Panc1 (cell line): ENCODE data around the gene ADAT2. TPM values are rescaled to one million over a fixed set of nuclear protein-coding genes. Genes with fewer than 3 reads are reported as not detected.

Experiments used
- ATAC-seq: fragments of 200-7000 bp; cut with Tn5 transposase; 2 replicates; pipeline ENCODE4 v1.9.1; 2020; ENCODE audit warnings: mild to moderate bottlenecking, moderate library complexity
- BruUV-seq: library from RNA; stranded (reverse); fragments of 400-500 nt; replicated peaks from 2 replicates; lab custom pipeline; 2021; lab: Mats Ljungman, UMichigan
- CTCF ChIA-PET: fragments of 300-600 bp; sonication (Branson Sonifier 250); formaldehyde crosslinking; loops from one replicate; lab custom pipeline; 2022; ENCODE audit warnings: antibody characterized with exemption; lab: Charles Lee
- POLR2A ChIA-PET: fragments of 300-600 bp; sonication (Branson Sonifier 250); formaldehyde crosslinking; loops from one replicate; lab custom pipeline; 2022; ENCODE audit warnings: antibody characterized with exemption; lab: Charles Lee
- DNase-seq: peaks from one replicate; pipeline ENCODE4 v3.0.0-alpha.2; 2010; ENCODE audit warnings: low read depth, low spot score
- H3K27ac ChIP-seq: 2 replicates; pipeline ENCODE4 v1.5.1; 2011; ENCODE audit warnings: mild to moderate bottlenecking, low read length, inconsistent platforms
- H3K27me3 ChIP-seq: fragments of 200-500 bp; sonication (Bioruptor generic); 2 replicates; pipeline ENCODE4 v1.6.0; 2014; ENCODE audit warnings: low read length, inconsistent platforms; ENCODE audit not compliant: control insufficient read depth, insufficient read depth
- H3K36me3 ChIP-seq: fragments of 200-500 bp; sonication (Bioruptor generic); 2 replicates; pipeline ENCODE4 v1.5.1; 2014; ENCODE audit warnings: inconsistent platforms, mild to moderate bottlenecking, low read length, moderate library complexity; ENCODE audit not compliant: control insufficient read depth, insufficient read depth
- H3K4me1 ChIP-seq: 2 replicates; pipeline ENCODE4 v1.5.1; 2011; ENCODE audit warnings: inconsistent platforms, mild to moderate bottlenecking, low read length, moderate library complexity; ENCODE audit not compliant: control insufficient read depth, insufficient read depth
- H3K4me3 ChIP-seq, 2 experiments: 2 replicates each; pipeline ENCODE4 v1.5.1; 2011 to 2012; ENCODE audit warnings: low read depth in 2 of 2, low read length in 2 of 2, mild to moderate bottlenecking in 2 of 2, inconsistent platforms in 1 of 2, moderate library complexity in 1 of 2
- H3K9me3 ChIP-seq: fragments of 200-500 bp; sonication (Bioruptor generic); 2 replicates; pipeline ENCODE4 v1.5.1; 2014; ENCODE audit warnings: low read depth, mild to moderate bottlenecking, inconsistent platforms, low read length, moderate library complexity; ENCODE audit not compliant: control insufficient read depth, insufficient read depth
- POLR2AphosphoS5 ChIP-seq: IDR thresholded peaks from 2 replicates; pipeline ENCODE4 v1.6.1; 2012; ENCODE audit warnings: mild to moderate bottlenecking, low read depth, low read length, moderate library complexity
- REST ChIP-seq, 2 experiments: IDR thresholded peaks; 2 replicates each; pipeline ENCODE4 v1.6.1; 2011 to 2012; ENCODE audit warnings: low read depth in 2 of 2, control low read depth in 1 of 2, low read length in 1 of 2, mild to moderate bottlenecking in 1 of 2, moderate library complexity in 1 of 2; ENCODE audit not compliant: insufficient read depth in 1 of 2
- SIN3A ChIP-seq: IDR thresholded peaks from 2 replicates; pipeline ENCODE4 v1.6.1; 2012; ENCODE audit warnings: low read depth, mild to moderate bottlenecking, low read length, moderate library complexity, borderline replicate concordance; ENCODE audit not compliant: insufficient read depth
- TCF7L2 ChIP-seq: IDR thresholded peaks from 2 replicates; pipeline ENCODE4 v1.6.1; 2011; ENCODE audit warnings: mild to moderate bottlenecking, low read depth, low read length, inconsistent platforms
- in situ Hi-C: cut with HindIII; loops from 2 replicates; pipeline ENCODE4 v1.10.0; 2016; ENCODE audit warnings: low sequenced_read_pairs, low pct_unique_long_range_greater_than_20kb
- intact Hi-C: fragments of 100-400 bp; cut with micrococcal nuclease; formaldehyde crosslinking; loops from one replicate; pipeline ENCODE4 v1.10.0; 2022; ENCODE audit not compliant: unreplicated experiment
- total RNA-seq: library from RNA; stranded (reverse); gene quantifications from one replicate; pipeline ENCODE4 v1.2.1, GENCODE V29; 2021; ENCODE audit not compliant: unreplicated experiment
- TF ChIP-seq, protein P1 (sequence below): fragments of 450-650 bp; IDR thresholded peaks from 2 replicates; pipeline ENCODE4 v1.5.1; 2017; ENCODE audit warnings: mild to moderate bottlenecking

Gene ADAT2
- total RNA-seq, 1 experiment from 2014 or later = 6.4 TPM

GRCh38 chr6:143394389-143394788, 56.1 kb downstream of the ADAT2 start:
- Histone ChIP-seq H3K36me3 (no peaks in the 10 kb centered on the region), H3K27ac (no peak overlapping the region), H3K4me1 (no peaks in the 10 kb centered on the region; the same call in 1 of the 2 replicates), H3K4me3 (no peak overlapping the region), H3K9me3 (no peaks in the 10 kb centered on the region), H3K27me3 (no peaks in the 10 kb centered on the region)
- DNase-seq (no peak), ATAC-seq (no peak)
- in situ Hi-C loops (no loop called here), intact Hi-C loops (no loop called here)
- ChIA-PET CTCF (no interaction called here), POLR2A (no interaction called here)
- TF ChIP-seq, protein P1, sequence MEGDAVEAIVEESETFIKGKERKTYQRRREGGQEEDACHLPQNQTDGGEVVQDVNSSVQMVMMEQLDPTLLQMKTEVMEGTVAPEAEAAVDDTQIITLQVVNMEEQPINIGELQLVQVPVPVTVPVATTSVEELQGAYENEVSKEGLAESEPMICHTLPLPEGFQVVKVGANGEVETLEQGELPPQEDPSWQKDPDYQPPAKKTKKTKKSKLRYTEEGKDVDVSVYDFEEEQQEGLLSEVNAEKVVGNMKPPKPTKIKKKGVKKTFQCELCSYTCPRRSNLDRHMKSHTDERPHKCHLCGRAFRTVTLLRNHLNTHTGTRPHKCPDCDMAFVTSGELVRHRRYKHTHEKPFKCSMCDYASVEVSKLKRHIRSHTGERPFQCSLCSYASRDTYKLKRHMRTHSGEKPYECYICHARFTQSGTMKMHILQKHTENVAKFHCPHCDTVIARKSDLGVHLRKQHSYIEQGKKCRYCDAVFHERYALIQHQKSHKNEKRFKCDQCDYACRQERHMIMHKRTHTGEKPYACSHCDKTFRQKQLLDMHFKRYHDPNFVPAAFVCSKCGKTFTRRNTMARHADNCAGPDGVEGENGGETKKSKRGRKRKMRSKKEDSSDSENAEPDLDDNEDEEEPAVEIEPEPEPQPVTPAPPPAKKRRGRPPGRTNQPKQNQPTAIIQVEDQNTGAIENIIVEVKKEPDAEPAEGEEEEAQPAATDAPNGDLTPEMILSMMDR = no peak
- TF ChIP-seq SIN3A = no peak
- TF ChIP-seq TCF7L2 = no peak
- TF ChIP-seq REST (IDR thresholded peaks at IDR 0.05; ENCODE audit: insufficient read depth in 1 of 2, low read depth in 2 of 2, low read length in 1 of 2) = no peak
- no peak for TF ChIP-seq POLR2AphosphoS5
- no TSS peak for BruUV-seq

DNA sequence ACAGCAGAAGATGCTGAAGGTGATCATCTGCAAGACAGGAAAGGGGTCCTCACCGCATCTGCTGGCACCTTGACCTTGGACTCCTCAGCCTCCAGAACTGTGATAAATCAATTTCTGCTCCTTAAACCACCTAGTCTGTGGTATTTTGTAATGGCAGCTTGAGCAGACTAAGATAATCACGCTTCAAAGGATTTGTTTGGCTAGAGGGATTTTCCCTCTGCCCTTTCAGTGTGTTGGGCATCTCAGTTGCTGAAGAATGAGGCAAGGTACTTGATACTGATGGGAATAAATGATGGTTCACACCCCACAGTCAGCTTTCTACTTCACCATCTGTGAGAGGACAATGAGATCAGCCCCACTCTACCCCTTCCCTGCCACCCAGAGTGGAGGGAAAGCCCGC, 60.2 kb downstream of the ADAT2 start:
- no peak for DNase-seq
- no peak for TF ChIP-seq SIN3A
- TF ChIP-seq, protein P1 = no peak
- TF ChIP-seq REST (IDR thresholded peaks at IDR 0.05; ENCODE audit: insufficient read depth in 1 of 2, low read depth in 2 of 2, low read length in 1 of 2) = no peak
- TF ChIP-seq TCF7L2 = no peak
- ChIA-PET CTCF (no interaction called here), POLR2A (no interaction called here)
- H3K4me3 ChIP-seq = no peak overlapping the region
- H3K36me3 ChIP-seq = no peaks in the 10 kb centered on the region
- H3K9me3 ChIP-seq = no peaks in the 10 kb centered on the region
- no peak for ATAC-seq
- H3K27me3 ChIP-seq = 0 out of 2 replicates have a peak, but pooled peaks cover 3% of the 10 kb centered on the region
- H3K4me1 ChIP-seq = no peaks in the 10 kb centered on the region
- H3K27ac ChIP-seq = no peak overlapping the region
- intact Hi-C loops (no loop called here), in situ Hi-C loops (no loop called here)
- no TSS peak for BruUV-seq
